Vagina (tissue), 2 donors: ENCODE results near the gene ZSCAN12.
"Not testable (repeated sequence)": the region's sequence is repeated elsewhere in the genome, so short reads cannot be mapped to it uniquely, and the experiment has no call there.

Experiments used
- CTCF ChIP-seq, 3 experiments: fragments of 450-650 bp in 2 of 3; fragments of 200-600 bp in 1 of 3; sonication (generic) in 1 of 3; IDR thresholded peaks; one replicate each; pipeline ENCODE4 v1.5.1; 2017 to 2019; ENCODE audit warnings: antibody characterized with exemption in 3 of 3, mild to moderate bottlenecking in 2 of 3, moderate library complexity in 2 of 3
- POLR2A ChIP-seq, 2 donors: fragments of 450-650 bp; IDR thresholded peaks; one replicate each; pipeline ENCODE4 v1.6.1; 2017; ENCODE audit warnings: antibody characterized with exemption in 2 of 2, mild to moderate bottlenecking in 2 of 2, moderate library complexity in 2 of 2
- POLR2AphosphoS5 ChIP-seq, 2 donors: sonication (generic); formaldehyde crosslinking; IDR thresholded peaks; one replicate each; pipeline ENCODE4 v1.9.0; 2017; ENCODE audit warnings: antibody characterized with exemption in 2 of 2, mild to moderate bottlenecking in 2 of 2, low read depth in 1 of 2; ENCODE audit not compliant: insufficient read depth in 1 of 2

- not testable (repeated sequence) for TF ChIP-seq CTCF (IDR thresholded peaks at IDR 0.05); POLR2A (IDR thresholded peaks at IDR 0.05); POLR2AphosphoS5 (IDR thresholded peaks at IDR 0.05; ENCODE audit: insufficient read depth in 1 of 2, low read depth in 1 of 2)
These were observed 48.0 kb upstream of the ZSCAN12 start for GRCh38 chr6:28447512-28447906.
